ENCODE results near the gene KCNQ1.

DNA sequence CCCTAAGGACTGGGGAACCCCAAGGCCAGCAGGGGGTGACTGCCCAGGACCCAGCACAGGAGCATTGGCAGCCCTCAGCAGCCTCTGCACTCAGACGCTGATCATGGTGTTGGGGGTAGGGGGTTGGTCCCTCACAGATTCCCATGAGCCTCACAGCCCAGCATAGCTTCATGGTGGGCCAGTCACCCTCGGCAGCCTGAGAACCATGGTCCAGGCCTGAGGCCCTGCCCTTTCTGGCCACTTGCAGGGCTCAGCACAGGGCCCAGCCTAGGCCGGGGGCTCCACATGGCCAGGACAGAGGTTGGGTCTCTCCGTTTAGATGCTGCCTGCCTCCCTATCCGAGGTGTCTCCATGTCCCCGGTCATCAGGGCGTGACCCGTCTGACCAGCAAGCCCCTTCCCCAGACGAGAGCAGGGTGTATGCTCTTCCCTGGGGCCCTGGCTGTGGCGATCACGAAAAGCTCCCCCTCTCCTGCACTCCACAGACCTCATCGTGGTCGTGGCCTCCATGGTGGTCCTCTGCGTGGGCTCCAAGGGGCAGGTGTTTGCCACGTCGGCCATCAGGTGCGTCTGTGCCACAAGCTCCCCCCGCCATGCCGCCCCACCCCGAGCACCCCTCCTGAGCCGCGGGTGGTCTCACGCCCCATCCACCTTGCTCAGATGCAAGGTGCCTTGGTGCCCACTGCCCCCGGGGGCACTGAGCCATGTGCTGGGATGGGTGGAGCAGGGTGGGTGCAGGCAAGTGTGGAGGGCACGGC, 126.2 kb downstream of the KCNQ1 start:
- TF ChIP-seq POLR2AphosphoS5 (IDR thresholded peaks at IDR 0.05; ENCODE audit: low read depth, low read length) (no peak), ARNTL (CRISPR knock-in tag; IDR thresholded peaks at IDR 0.05) (no peak), CREM (IDR thresholded peaks at IDR 0.05) (no peak), CREM (CRISPR knock-in tag; IDR thresholded peaks at IDR 0.05) (no peak), JUN (CRISPR knock-in tag; IDR thresholded peaks at IDR 0.05) (no peak)
- TF ChIP-seq, protein P1, sequence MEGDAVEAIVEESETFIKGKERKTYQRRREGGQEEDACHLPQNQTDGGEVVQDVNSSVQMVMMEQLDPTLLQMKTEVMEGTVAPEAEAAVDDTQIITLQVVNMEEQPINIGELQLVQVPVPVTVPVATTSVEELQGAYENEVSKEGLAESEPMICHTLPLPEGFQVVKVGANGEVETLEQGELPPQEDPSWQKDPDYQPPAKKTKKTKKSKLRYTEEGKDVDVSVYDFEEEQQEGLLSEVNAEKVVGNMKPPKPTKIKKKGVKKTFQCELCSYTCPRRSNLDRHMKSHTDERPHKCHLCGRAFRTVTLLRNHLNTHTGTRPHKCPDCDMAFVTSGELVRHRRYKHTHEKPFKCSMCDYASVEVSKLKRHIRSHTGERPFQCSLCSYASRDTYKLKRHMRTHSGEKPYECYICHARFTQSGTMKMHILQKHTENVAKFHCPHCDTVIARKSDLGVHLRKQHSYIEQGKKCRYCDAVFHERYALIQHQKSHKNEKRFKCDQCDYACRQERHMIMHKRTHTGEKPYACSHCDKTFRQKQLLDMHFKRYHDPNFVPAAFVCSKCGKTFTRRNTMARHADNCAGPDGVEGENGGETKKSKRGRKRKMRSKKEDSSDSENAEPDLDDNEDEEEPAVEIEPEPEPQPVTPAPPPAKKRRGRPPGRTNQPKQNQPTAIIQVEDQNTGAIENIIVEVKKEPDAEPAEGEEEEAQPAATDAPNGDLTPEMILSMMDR (CRISPR knock-in tag; IDR thresholded peaks at IDR 0.05) = no peak
- TF ChIP-seq, protein P2, sequence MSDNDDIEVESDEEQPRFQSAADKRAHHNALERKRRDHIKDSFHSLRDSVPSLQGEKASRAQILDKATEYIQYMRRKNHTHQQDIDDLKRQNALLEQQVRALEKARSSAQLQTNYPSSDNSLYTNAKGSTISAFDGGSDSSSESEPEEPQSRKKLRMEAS (IDR thresholded peaks at IDR 0.05) = no peak
- TF ChIP-seq, protein P3, sequence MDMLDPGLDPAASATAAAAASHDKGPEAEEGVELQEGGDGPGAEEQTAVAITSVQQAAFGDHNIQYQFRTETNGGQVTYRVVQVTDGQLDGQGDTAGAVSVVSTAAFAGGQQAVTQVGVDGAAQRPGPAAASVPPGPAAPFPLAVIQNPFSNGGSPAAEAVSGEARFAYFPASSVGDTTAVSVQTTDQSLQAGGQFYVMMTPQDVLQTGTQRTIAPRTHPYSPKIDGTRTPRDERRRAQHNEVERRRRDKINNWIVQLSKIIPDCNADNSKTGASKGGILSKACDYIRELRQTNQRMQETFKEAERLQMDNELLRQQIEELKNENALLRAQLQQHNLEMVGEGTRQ (IDR thresholded peaks at IDR 0.05; ENCODE audit: low read depth, low read length) = no peak
- TF ChIP-seq, protein P3 (CRISPR knock-in tag; IDR thresholded peaks at IDR 0.05; ENCODE audit: borderline replicate concordance) = no peak

Measured in HepG2 (cell line).